Large intestine (tissue), 3 donors: ENCODE measurements around the gene FBXO42. TPM values are rescaled to one million over a fixed set of nuclear protein-coding genes. Genes with fewer than 3 reads are reported as not detected.
"Not testable (repeated sequence)": the region's sequence is repeated elsewhere in the genome, so short reads cannot be mapped to it uniquely, and the experiment has no call there.

Experiments used
- DNase-seq, 2 donors: peaks; one replicate each; pipeline versions ENCODE4 v3.0.0 to v3.0.0-alpha.2; 2013
- H3K27ac ChIP-seq: one replicate; pipeline ENCODE4 v1.5.1; 2013; ENCODE audit warnings: low read length
- H3K27me3 ChIP-seq: 2 replicates; pipeline ENCODE4 v1.6.1; 2013; ENCODE audit warnings: low read length; ENCODE audit not compliant: control insufficient read depth, insufficient read depth
- H3K36me3 ChIP-seq: 2 replicates; pipeline ENCODE4 v1.6.1; 2013; ENCODE audit warnings: low read length; ENCODE audit not compliant: control insufficient read depth, insufficient read depth
- H3K4me1 ChIP-seq: one replicate; pipeline ENCODE4 v1.6.1; 2013; ENCODE audit warnings: low read length; ENCODE audit not compliant: control insufficient read depth, insufficient read depth
- H3K4me3 ChIP-seq: one replicate; pipeline ENCODE4 v1.5.1; 2013; ENCODE audit warnings: low read length
- H3K9me3 ChIP-seq: one replicate; pipeline ENCODE4 v1.6.1; 2013; ENCODE audit warnings: mild to moderate bottlenecking, low read depth, low read length, moderate library complexity; ENCODE audit not compliant: control insufficient read depth
- WGBS: methylation state at CpG from one replicate; pipeline ENCODE4 v1.1.5; 2013; ENCODE audit warnings: low lambda C conversion rate; ENCODE audit not compliant: insufficient coverage; 5-methylcytosine and 5-hydroxymethylcytosine counted together
- polyA plus RNA-seq: library from polyadenylated mRNA; unstranded; fragments of 120-200 nt; gene quantifications from one replicate; pipeline ENCODE4 v1.2.1, GENCODE V29; 2013

Gene FBXO42
- polyA plus RNA-seq, 1 donor: 17.0 TPM

DNA sequence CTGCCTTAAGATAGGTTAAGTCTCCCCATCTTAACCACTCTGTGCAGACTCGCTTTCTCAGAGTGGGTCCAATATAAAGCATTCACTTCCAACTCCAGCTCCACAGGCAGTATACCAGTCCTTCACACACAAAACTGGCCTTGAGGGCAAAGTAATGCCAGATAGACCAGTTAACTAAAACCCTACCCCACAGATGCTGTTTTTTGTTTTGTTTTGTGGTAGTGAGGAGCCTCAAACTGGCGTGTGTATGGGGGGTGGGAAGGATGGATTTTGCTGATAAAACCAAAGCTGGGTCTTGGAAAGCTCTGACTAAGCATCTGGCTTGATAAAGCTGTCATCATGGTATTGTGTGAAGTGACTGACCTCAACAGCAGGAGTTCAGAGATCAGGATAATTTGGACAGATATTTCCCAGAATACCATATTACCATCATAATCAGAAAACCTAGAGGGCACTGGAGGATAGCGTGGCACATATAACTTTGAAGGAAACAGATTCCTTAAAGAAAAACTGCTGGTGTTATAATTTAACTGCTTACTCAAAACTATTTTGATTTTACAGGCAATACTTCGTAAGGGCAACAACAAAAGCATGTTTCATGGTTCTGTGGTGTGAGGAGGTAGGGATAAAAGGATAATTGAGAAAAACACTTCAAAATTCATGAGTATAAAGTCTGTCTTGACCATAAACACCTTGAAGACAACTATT lies 85.7 kb downstream of the FBXO42 start:
- Histone ChIP-seq H3K27ac (no peak overlapping the region), H3K9me3 (no peaks in the 10 kb centered on the region), H3K27me3 (no peaks in the 10 kb centered on the region), H3K4me1 (peaks cover 8% of the 10 kb centered on the region), H3K36me3 (peaks cover 2% of the 10 kb centered on the region), H3K4me3 (no peak overlapping the region)
- DNase-seq: no peak
- WGBS: no CpG with 5 or more reads among the region's 4 CpGs

DNA sequence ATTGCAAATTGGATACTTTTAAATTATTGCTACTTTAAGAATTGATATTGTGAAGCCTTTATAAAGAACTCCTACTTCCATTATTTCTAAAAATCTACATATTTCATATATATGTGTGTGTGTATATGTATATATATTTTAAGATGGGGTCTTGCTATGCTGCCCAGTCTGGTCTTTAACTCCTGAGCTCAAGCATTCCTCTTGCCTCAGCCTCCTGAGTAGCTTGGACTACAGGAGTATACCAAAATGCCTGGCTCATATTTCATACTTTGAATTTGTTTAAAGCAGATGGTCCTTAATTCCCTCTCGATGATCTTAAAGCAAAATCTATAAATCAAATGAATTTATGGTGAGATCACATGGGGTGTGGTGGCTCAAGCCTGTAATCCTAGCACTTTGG lies 90.2 kb downstream of the FBXO42 start:
- Histone ChIP-seq H3K9me3 (no peaks in the 10 kb centered on the region), H3K4me1 (no peaks in the 10 kb centered on the region), H3K4me3 (no peak overlapping the region), H3K27me3 (no peaks in the 10 kb centered on the region), H3K27ac (no peak overlapping the region), H3K36me3 (no peaks in the 10 kb centered on the region)
- no peak for DNase-seq
- WGBS: no CpG with 5 or more reads among the region's 1 CpG

DNA sequence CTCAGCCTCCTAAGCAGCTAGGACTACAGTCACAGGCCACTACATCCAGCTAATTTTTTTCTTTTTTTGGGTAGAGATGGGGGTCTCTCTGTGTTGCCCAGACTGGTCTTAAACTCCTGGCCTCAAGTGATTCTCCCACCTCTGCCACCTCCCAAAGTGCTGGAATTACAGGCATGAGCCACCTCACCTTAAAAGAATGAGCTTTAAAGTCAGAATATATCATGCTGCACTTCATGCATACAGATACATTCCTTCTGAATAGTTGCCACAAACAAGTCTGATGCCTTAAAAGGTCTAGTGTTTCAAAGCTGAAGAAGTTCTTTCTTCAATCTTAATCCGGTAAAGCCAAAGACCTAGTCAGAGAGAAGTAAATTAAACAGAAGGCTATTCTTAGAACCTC lies 91.5 kb downstream of the FBXO42 start:
- Histone ChIP-seq H3K4me1 (no peaks in the 10 kb centered on the region), H3K27me3 (no peaks in the 10 kb centered on the region), H3K36me3 (peaks cover 6% of the 10 kb centered on the region), H3K4me3 (no peak overlapping the region), H3K27ac (no peak overlapping the region), H3K9me3 (no peaks in the 10 kb centered on the region)
- WGBS: no CpG with 5 or more reads among the region's 1 CpG
- DNase-seq: no peak

DNA sequence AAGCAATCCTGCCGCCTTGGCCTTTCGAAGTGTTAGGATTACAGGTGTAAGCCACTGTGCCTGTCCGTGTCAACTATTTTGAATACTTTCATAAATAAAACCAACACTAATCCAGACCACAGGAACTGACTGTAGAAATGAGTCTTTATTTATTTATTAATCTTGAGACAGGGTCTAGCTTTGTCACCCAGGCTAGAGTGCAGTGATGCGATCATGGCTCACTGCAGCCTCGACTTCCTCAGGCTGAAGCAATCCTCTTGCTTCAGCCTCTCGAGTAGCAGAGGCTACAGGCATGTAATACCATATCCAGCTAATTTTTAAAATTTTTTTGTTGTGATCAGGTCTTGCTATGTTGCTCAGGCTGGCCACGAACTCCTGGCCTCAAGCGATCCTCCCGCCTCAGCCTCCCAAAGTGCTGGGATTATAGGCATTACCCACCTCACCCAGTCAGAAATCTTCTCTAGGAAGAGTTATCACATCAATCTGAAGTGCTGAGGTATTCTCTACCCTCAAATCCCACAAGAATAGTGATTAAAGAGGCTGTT lies 93.6 kb downstream of the FBXO42 start:
- no peaks in the 10 kb centered on the region for H3K4me1 ChIP-seq
- no peak for DNase-seq
- peaks cover 23% of the 10 kb centered on the region for H3K36me3 ChIP-seq
- no CpG with 5 or more reads among the region's 9 CpGs for WGBS
- no peaks in the 10 kb centered on the region for H3K9me3 ChIP-seq
- no peak overlapping the region for H3K4me3 ChIP-seq
- H3K27ac ChIP-seq: no peak overlapping the region
- no peaks in the 10 kb centered on the region for H3K27me3 ChIP-seq

DNA sequence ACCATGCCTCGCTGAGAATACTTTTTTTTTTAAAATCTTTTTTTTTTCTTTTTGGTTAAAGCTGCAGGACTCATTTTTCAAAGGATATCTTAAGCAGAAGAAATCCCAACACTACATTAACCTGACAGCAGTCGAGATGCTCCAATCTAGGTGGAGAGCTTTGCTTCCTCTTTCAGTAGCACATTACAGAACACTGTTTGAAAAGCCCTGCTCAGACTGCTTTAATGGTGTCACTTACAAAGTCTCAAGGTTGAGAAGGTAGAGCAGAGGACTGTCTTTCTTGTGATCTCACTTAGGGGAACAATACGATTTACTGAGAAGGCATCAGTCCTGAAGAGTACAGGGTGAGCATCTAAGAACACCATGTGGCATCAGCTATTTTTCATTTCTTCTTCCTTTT lies 94.3 kb downstream of the FBXO42 start:
- Histone ChIP-seq H3K27me3 (no peaks in the 10 kb centered on the region), H3K4me3 (no peak overlapping the region), H3K9me3 (no peaks in the 10 kb centered on the region), H3K27ac (no peak overlapping the region), H3K36me3 (peaks cover 27% of the 10 kb centered on the region), H3K4me1 (no peaks in the 10 kb centered on the region)
- WGBS: 80% methylated on average over 1 of the region's 3 CpGs
- DNase-seq: no peak

DNA sequence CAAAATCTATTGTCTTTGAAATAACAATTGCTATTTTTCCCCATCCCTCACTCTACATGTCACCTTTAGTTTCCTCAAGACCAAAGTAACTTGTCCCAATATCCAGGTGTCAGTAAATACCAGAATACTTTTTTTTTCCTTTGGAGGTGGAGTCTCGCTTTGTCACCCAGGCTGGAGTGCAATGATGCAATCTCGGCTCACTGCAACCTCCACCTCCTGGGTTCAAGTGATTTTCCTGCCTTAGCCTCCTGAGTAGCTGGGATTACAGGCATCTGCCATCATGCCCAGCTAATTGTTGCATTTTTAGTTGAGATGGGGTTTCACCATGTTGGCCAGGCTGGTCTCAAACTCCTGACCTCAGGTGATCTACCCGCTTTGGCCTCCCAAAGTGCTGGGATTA lies 94.7 kb downstream of the FBXO42 start:
- no CpG with 5 or more reads among the region's 3 CpGs for WGBS
- H3K27ac ChIP-seq, H3K4me1 ChIP-seq, H3K27me3 ChIP-seq, DNase-seq, H3K4me3 ChIP-seq, H3K9me3 ChIP-seq: not testable (repeated sequence)
- peaks cover 29% of the 10 kb centered on the region for H3K36me3 ChIP-seq

DNA sequence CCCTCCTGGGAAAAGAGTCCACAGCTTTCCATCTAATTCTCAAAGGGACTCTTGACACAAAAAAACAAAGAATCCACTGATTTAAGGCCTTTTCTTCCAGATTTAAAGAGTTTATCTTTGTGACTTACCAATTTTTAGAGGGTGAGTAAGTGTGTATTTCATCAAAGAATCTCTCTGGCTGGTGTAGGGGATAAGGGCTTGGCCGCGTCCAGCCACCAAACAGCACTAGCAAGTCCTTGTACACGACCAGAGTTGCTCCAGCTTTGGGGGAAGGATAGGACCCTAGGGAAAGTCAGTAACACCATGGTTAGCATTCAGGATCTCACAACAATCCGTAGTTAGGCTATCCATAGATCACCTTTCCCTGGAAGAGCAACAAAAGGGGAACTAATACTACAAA lies 95.8 kb downstream of the FBXO42 start:
- no peaks in the 10 kb centered on the region for H3K4me1 ChIP-seq
- no peak overlapping the region for H3K4me3 ChIP-seq
- no peak overlapping the region for H3K27ac ChIP-seq
- no peaks in the 10 kb centered on the region for H3K27me3 ChIP-seq
- DNase-seq: no peak
- no peaks in the 10 kb centered on the region for H3K9me3 ChIP-seq
- H3K36me3 ChIP-seq: peaks cover 37% of the 10 kb centered on the region
- WGBS: 100% methylated on average over 1 of the region's 4 CpGs

DNA sequence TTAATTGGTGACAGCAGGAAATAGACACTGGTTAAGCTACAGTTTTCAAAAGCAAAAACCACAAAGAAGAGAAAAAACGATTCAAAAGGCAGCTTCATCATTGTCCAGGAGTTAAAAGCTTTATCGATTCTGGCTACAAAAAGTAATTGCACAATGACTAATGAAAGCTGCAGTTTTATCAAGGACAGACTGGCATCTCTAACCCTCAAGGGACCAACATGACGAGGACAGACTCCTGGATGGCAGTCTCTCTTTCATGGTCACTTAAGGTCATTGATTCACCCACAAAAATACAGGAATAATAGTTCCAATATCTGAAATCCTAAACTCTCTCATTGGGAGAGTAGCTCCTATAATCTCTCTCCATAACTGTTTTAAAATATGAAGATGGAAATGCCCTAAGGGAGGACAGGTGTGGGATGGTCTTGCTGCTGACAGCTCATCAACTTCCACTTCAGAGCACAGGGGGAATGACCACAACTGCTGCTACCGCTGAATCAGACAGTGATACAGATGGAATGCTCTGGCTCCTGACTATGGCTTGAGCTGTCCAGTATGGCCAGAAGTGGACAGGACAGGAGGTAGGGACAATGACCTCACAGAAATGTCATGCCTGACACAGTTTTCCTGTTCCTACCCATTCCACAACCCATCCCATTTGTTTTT lies 97.9 kb downstream of the FBXO42 start:
- 100% methylated on average over 1 of the region's 4 CpGs for WGBS
- no peak overlapping the region for H3K4me3 ChIP-seq
- H3K36me3 ChIP-seq: peaks cover 51% of the 10 kb centered on the region
- DNase-seq: no peak
- H3K27me3 ChIP-seq: no peaks in the 10 kb centered on the region
- no peaks in the 10 kb centered on the region for H3K4me1 ChIP-seq
- H3K27ac ChIP-seq: no peak overlapping the region
- no peaks in the 10 kb centered on the region for H3K9me3 ChIP-seq

DNA sequence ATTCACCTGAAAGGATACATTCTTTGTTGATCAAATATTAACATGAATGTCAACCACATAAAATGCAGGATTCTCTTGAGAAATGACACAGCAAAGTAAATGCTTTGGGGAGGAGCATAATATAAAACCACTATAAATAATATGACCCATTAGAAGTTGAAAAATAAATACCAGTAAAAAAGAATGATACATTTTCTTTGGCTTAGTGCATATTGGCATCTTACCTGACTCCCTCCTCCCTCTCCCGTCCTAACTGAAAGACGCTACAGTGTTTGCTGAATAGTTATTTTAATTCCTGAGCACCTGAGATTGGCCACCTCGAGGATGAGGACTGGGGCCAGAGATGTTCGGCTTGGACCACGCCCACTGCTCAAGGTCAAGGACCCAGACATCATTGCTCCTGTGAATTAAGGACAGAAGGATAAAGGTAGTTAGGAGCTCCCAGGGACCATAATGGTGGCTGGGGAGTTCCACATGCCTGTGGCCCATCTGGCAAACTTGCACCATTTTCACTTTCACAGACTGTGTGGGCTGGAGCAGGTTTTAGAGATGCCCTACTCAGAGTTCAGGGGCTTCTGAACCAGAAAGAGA lies 98.9 kb downstream of the FBXO42 start:
- no CpG with 5 or more reads among the region's 5 CpGs for WGBS
- Histone ChIP-seq H3K9me3 (no peaks in the 10 kb centered on the region), H3K4me3 (no peak overlapping the region), H3K4me1 (peaks cover 2% of the 10 kb centered on the region), H3K36me3 (peaks cover 51% of the 10 kb centered on the region), H3K27ac (no peak overlapping the region), H3K27me3 (no peaks in the 10 kb centered on the region)
- no peak for DNase-seq

DNA sequence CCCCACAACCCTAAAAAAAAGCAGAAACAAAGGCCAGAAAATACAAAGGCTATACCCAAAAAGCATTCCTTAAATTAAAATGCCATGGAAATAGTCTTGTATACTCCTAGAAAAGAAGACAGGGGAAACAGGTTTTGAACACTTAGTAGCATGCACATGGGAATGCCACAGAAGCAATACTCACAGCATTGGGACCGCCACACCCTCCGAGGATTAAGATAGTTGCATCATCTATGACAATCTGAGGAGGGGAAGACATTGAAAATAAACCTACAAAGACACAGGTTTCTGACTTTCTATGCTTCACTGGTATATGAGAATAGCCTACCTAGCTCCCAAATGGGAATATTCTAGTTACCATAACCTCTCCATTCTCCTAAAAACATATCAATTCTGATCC lies 99.4 kb downstream of the FBXO42 start:
- H3K36me3 ChIP-seq: peaks cover 54% of the 10 kb centered on the region
- 100% methylated on average over 1 of the region's 2 CpGs for WGBS
- no peaks in the 10 kb centered on the region for H3K27me3 ChIP-seq
- H3K4me1 ChIP-seq: peaks cover 8% of the 10 kb centered on the region
- H3K9me3 ChIP-seq: no peaks in the 10 kb centered on the region
- no peak overlapping the region for H3K27ac ChIP-seq
- no peak overlapping the region for H3K4me3 ChIP-seq
- DNase-seq: no peak
